GM12878 (cell line): ENCODE data around the gene ATP13A1. TPM values are rescaled to one million over a fixed set of nuclear protein-coding genes. Genes with fewer than 3 reads are reported as not detected.

Experiments
- CEBPB ChIP-seq, 2 experiments: fragments of 150-350 bp in 1 of 2; IDR thresholded peaks; 2 replicates each; pipeline ENCODE4 v1.6.1; 2012 to 2014; ENCODE audit warnings: low read depth in 2 of 2, low read length in 2 of 2, borderline replicate concordance in 1 of 2, inconsistent platforms in 1 of 2
- CHD4 ChIP-seq: fragments of 200-600 bp; sonication (generic); IDR thresholded peaks from 2 replicates; pipeline ENCODE4 v1.6.1; 2016; ENCODE audit warnings: mild to moderate bottlenecking
- ESRRA ChIP-seq: IDR thresholded peaks from 2 replicates; pipeline ENCODE4 v1.6.1; 2012; ENCODE audit warnings: mild to moderate bottlenecking, low read length, improper control_type of control experiment
- EZH2 ChIP-seq: IDR thresholded peaks from 2 replicates; pipeline ENCODE4 v1.6.1; 2012; ENCODE audit warnings: low read depth, mild to moderate bottlenecking, control low read depth, inconsistent platforms, low read length, borderline replicate concordance; ENCODE audit not compliant: control insufficient read depth
- HDAC6 ChIP-seq: fragments of 200-600 bp; sonication (generic); IDR thresholded peaks from one replicate; pipeline ENCODE4 v1.8.0; 2017; ENCODE audit warnings: antibody characterized with exemption; ENCODE audit not compliant: unreplicated experiment
- IKZF1 ChIP-seq: fragments of 450-650 bp; conservative IDR thresholded peaks from 2 replicates; pipeline ENCODE4 v1.6.1; 2017; ENCODE audit warnings: antibody characterized with exemption, mild to moderate bottlenecking
- IRF5 ChIP-seq: fragments of 450-650 bp; IDR thresholded peaks from 2 replicates; pipeline ENCODE4 v1.6.1; 2017; ENCODE audit warnings: borderline replicate concordance
- MEF2A ChIP-seq: IDR thresholded peaks from 2 replicates; pipeline ENCODE4 v1.6.1; 2011; ENCODE audit warnings: low read depth, mild to moderate bottlenecking, low read length, moderate library complexity; ENCODE audit not compliant: insufficient read depth
- MEF2B ChIP-seq: fragments of 450-650 bp; IDR thresholded peaks from 2 replicates; pipeline ENCODE4 v1.6.1; 2018; ENCODE audit warnings: mild to moderate bottlenecking, moderate library complexity; ENCODE audit not compliant: partially characterized antibody, poor library complexity, severe bottlenecking
- NR2C1 ChIP-seq: fragments of 450-650 bp; IDR thresholded peaks from 2 replicates; pipeline ENCODE4 v1.6.1; 2017; ENCODE audit warnings: antibody characterized with exemption, mild to moderate bottlenecking, moderate library complexity
- PAX5 ChIP-seq: IDR thresholded peaks from 2 replicates; pipeline ENCODE4 v1.6.1; 2011; ENCODE audit warnings: low read depth, low read length, borderline replicate concordance
- PKNOX1 ChIP-seq: fragments of 450-650 bp; IDR thresholded peaks from 2 replicates; pipeline ENCODE4 v1.6.1; 2016; ENCODE audit warnings: mild to moderate bottlenecking
- POLR2AphosphoS2 ChIP-seq: IDR thresholded peaks from 2 replicates; pipeline ENCODE4 v1.6.1; 2011; ENCODE audit warnings: low read depth, mild to moderate bottlenecking, low read length, improper control_type of control experiment, moderate library complexity
- RAD51 ChIP-seq: fragments of 450-650 bp; IDR thresholded peaks from 2 replicates; pipeline ENCODE4 v1.6.1; 2016; ENCODE audit warnings: moderate library complexity, mild to moderate bottlenecking, inconsistent platforms
- RUNX3 ChIP-seq: IDR thresholded peaks from 2 replicates; pipeline ENCODE4 v1.6.1; 2012; ENCODE audit warnings: low read length, inconsistent platforms
- SMAD1 ChIP-seq: fragments of 450-650 bp; IDR thresholded peaks from 2 replicates; pipeline ENCODE4 v1.6.1; 2018; ENCODE audit warnings: mild to moderate bottlenecking, low read depth; ENCODE audit not compliant: partially characterized antibody
- SMARCA5 ChIP-seq: fragments of 450-650 bp; IDR thresholded peaks from 2 replicates; pipeline ENCODE4 v1.6.1; 2017; ENCODE audit warnings: mild to moderate bottlenecking
- SREBF1 ChIP-seq: IDR thresholded peaks from 2 replicates; pipeline ENCODE4 v1.6.1; 2012; ENCODE audit warnings: mild to moderate bottlenecking, low read length
- TAF1 ChIP-seq: IDR thresholded peaks from 2 replicates; pipeline ENCODE4 v1.6.1; 2011; ENCODE audit warnings: mild to moderate bottlenecking, low read depth, low read length, borderline replicate concordance
- TBL1XR1 ChIP-seq: IDR thresholded peaks from 2 replicates; pipeline ENCODE4 v1.6.1; 2012; ENCODE audit warnings: low read depth, low read length, improper control_type of control experiment
- USF1 ChIP-seq: IDR thresholded peaks from 2 replicates; pipeline ENCODE4 v1.6.1; 2011; ENCODE audit warnings: borderline replicate concordance, low read depth, mild to moderate bottlenecking, moderate library complexity, mixed read lengths, low read length; ENCODE audit not compliant: insufficient read depth; ENCODE audit errors: extremely low read length
- ZNF592 ChIP-seq: fragments of 450-650 bp; IDR thresholded peaks from 2 replicates; pipeline ENCODE4 v1.6.1; 2017; ENCODE audit warnings: mild to moderate bottlenecking, moderate library complexity
- polyA plus RNA-seq, 11 experiments: library from polyadenylated mRNA; depleted of rRNA in 4 of 11; unstranded in 6 of 11; stranded (reverse) in 5 of 11; fragments of >200 nt; fragmentation: Nextera tagmentation in 4 of 11; fragmentation: Illumina TruSeq in 1 of 11; extraction: Ambion mirVana in 4 of 11; extraction: Trizol in 1 of 11; gene quantifications; 1 replicate in 1 of 11; 2 replicates in 10 of 11; pipeline versions ENCODE4 v1.2.1 to v1.2.3, GENCODE V29; 2011 to 2016; ENCODE audit warnings: inconsistent platforms in 2 of 11, missing spikeins in 2 of 11, low read depth in 1 of 11
- total RNA-seq, 4 experiments: library from RNA; depleted of rRNA in 3 of 4; stranded (reverse); fragments of >200 nt in 3 of 4; fragmentation: Illumina TruSeq in 1 of 4; extraction: Trizol in 1 of 4; gene quantifications; 2 replicates each; pipeline versions ENCODE4 v1.2.1 to v1.2.3, GENCODE V29; 2013 to 2021

The ATP13A1 gene
- total and polyA plus RNA-seq, 10 of the 15 experiments (the other 5 are each of a cell fraction or from before 2014, with no cell fraction given): 0.37 to 91.0 (median 29.8) TPM

- TF ChIP-seq PKNOX1: peak; percentile 78
- no peak for TF ChIP-seq ESRRA
- TF ChIP-seq CEBPB (IDR thresholded peaks at IDR 0.05; ENCODE audit: borderline replicate concordance in 1 of 2, low read depth in 2 of 2, low read length in 2 of 2): no peak
- TF ChIP-seq TBL1XR1: no peak
- peak; percentile 93; the same call in 1 of the 2 replicates for TF ChIP-seq SMARCA5
- TF ChIP-seq SREBF1: no peak
- TF ChIP-seq EZH2: no peak
- no peak for TF ChIP-seq PAX5
- peak; percentile 96 for TF ChIP-seq NR2C1
- no peak for TF ChIP-seq USF1
- no peak for TF ChIP-seq CHD4
- no peak for TF ChIP-seq SMAD1
- TF ChIP-seq POLR2AphosphoS2: peak; percentile 63; the same call in 1 of the 2 replicates
- TF ChIP-seq ZNF592: no peak
- TF ChIP-seq MEF2A: no peak
- peak; percentile 39; the same call in 1 of the 2 replicates for TF ChIP-seq RUNX3
- no peak for TF ChIP-seq IRF5
- TF ChIP-seq RAD51: no peak
- TF ChIP-seq MEF2B: peak; percentile 18
- TF ChIP-seq HDAC6: no peak
- peak; percentile 98 for TF ChIP-seq IKZF1
- TF ChIP-seq TAF1: peak; percentile 96
Observed at GRCh38 chr19:19663256-19664120, at the start of gene ATP13A1 (continued).
